Kidney glomerular epithelial cell (primary cell): ENCODE results near the gene SLC10A6.
A peak's percentile ranks its signal among the peaks of the same experiment; 100 is the strongest.

ENCODE experiments used
- DNase-seq: peaks from one replicate; lab custom pipeline; 2025; lab: John Stamatoyannopoulos, UW

The SLC10A6 gene

GRCh38 chr4:86847571-86847970 lies 1.6 kb downstream of the SLC10A6 start:
- DNase-seq, result no peak

- DNase-seq, result no peak
Measured at GRCh38 chr4:86846921-86847320, 2.3 kb downstream of the SLC10A6 start.

- DNase-seq, result no peak
Measured at GRCh38 chr4:86845593-86845992, 3.6 kb downstream of the SLC10A6 start.

GRCh38 chr4:86841309-86841708 lies 7.9 kb downstream of the SLC10A6 start:
- no peak for DNase-seq

GRCh38 chr4:86840858-86841257 lies 8.3 kb downstream of the SLC10A6 start:
- no peak for DNase-seq

GRCh38 chr4:86837691-86838503 lies 11.3 kb downstream of the SLC10A6 start:
- DNase-seq, result no peak

- DNase-seq, result no peak
Measured at GRCh38 chr4:86835677-86836076, 13.5 kb downstream of the SLC10A6 start.

- DNase-seq, result no peak
Measured at GRCh38 chr4:86834901-86835300, 14.3 kb downstream of the SLC10A6 start.

- no peak for DNase-seq
Measured at GRCh38 chr4:86833615-86834014, 15.6 kb downstream of the SLC10A6 start.

GRCh38 chr4:86831262-86832130 lies 17.7 kb downstream of the SLC10A6 start:
- DNase-seq, result peak; percentile 32

- no peak for DNase-seq
Measured at GRCh38 chr4:86825511-86825910, 23.7 kb downstream of the SLC10A6 start.

- no peak for DNase-seq
Measured at GRCh38 chr4:86822136-86822535, 27.0 kb downstream of the SLC10A6 start.

- DNase-seq, result no peak
Measured at GRCh38 chr4:86821151-86821550, 28.0 kb downstream of the SLC10A6 start.

GRCh38 chr4:86819561-86819960 lies 29.6 kb downstream of the SLC10A6 start:
- no peak for DNase-seq

- DNase-seq, result no peak
Measured at GRCh38 chr4:86818841-86819240, 30.3 kb downstream of the SLC10A6 start.

- no peak for DNase-seq
Measured at GRCh38 chr4:86818211-86818610, 31.0 kb downstream of the SLC10A6 start.

- DNase-seq, result no peak
Measured at GRCh38 chr4:86816501-86817273, 32.5 kb downstream of the SLC10A6 start.

- no peak for DNase-seq
Measured at GRCh38 chr4:86815653-86816052, 33.5 kb downstream of the SLC10A6 start.

- DNase-seq, result no peak
Measured at GRCh38 chr4:86810847-86811246, 38.3 kb downstream of the SLC10A6 start.

GRCh38 chr4:86809809-86810208 lies 39.4 kb downstream of the SLC10A6 start:
- no peak for DNase-seq

GRCh38 chr4:86791126-86791525 lies 58.1 kb downstream of the SLC10A6 start:
- DNase-seq, result no peak

- DNase-seq, result no peak
Measured at GRCh38 chr4:86788826-86789225, 60.4 kb downstream of the SLC10A6 start.
